Brain microvascular endothelial cell (primary cell): ENCODE measurements around the gene FNDC10.

Source experiments
- DNase-seq: peaks from one replicate; pipeline ENCODE4 v3.0.0-alpha.2; 2020
- H3K27ac ChIP-seq: fragments of 250-450 bp; sonication (Bioruptor Pico); 2 replicates; pipeline ENCODE4 v1.5.1; 2020; ENCODE audit warnings: mild to moderate bottlenecking, moderate library complexity
- H3K27me3 ChIP-seq: fragments of 250-450 bp; sonication (Bioruptor Pico); replicated peaks from 2 replicates; pipeline ENCODE4 v1.5.1; 2020; ENCODE audit warnings: mild to moderate bottlenecking
- H3K36me3 ChIP-seq: fragments of 250-450 bp; sonication (Bioruptor Pico); replicated peaks from 2 replicates; pipeline ENCODE4 v1.5.1; 2020; ENCODE audit warnings: mild to moderate bottlenecking
- H3K4me3 ChIP-seq: 2 replicates; pipeline ENCODE4 v1.5.1; 2011; ENCODE audit warnings: low read depth, mild to moderate bottlenecking, control low read depth, low read length, moderate library complexity
- CTCF ChIP-seq: IDR thresholded peaks from 2 replicates; pipeline ENCODE4 v1.5.1; 2011; ENCODE audit warnings: low read depth, mild to moderate bottlenecking, moderate library complexity, low read length, control low read depth, inconsistent platforms; ENCODE audit errors: missing control alignments
- in situ Hi-C: cut with HindIII; loops from 2 replicates; pipeline ENCODE4 v1.10.0; 2017; ENCODE audit warnings: low sequenced_read_pairs, low pct_ligation_motif_present

The FNDC10 gene

DNA sequence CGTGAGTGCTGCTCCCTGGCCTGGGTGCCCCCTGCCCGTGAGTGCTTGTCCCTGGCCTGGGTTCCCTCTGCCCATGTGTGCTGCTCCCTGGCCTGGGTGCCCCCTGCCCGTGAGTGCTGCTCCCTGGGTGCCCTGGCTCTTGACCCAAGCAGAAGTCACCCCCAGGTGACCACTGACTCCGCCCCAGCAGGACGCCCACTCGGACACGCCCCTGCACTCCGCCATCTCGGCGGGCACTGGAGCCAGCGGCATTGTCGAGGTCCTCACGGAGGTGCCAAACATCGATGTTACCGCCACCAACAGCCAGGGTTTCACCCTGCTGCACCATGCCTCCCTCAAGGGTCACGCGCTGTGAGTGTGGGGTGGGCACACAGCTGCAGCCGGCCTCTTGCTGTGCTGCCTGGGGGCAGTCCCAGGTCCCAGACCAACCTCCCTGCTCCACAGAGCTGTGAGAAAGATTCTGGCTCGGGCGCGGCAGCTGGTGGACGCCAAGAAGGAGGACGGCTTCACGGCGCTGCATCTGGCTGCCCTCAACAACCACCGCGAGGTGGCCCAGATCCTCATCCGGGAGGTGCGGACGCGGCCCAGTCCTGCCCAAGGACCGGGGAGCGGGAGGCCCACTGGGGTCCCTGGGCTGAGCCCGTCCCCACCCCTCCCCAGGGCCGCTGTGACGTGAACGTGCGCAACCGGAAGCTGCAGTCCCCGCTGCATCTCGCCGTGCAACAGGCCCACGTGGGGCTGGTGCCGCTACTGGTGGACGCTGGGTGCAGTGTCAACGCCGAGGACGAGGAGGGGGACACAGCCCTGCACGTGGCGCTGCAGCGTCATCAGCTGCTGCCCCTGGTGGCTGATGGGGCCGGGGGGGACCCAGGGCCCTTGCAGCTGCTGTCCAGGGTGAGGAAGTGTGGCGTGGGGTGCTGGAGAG lies 28.2 kb upstream of the FNDC10 start:
- Histone ChIP-seq H3K4me3 (no peak overlapping the region), H3K36me3 (peaks cover 4% of the 10 kb centered on the region), H3K27me3 (peaks cover 17% of the 10 kb centered on the region), H3K27ac (no peak overlapping the region)
- no peak for DNase-seq
- peak; percentile 5 for TF ChIP-seq CTCF
- in situ Hi-C loops = no loop called here

- no peak overlapping the region for H3K27ac ChIP-seq
- no peak overlapping the region for H3K4me3 ChIP-seq
- peaks cover 17% of the 10 kb centered on the region for H3K27me3 ChIP-seq
- DNase-seq = no peak
- TF ChIP-seq CTCF = no peak
- H3K36me3 ChIP-seq = peaks cover 4% of the 10 kb centered on the region
- in situ Hi-C loops = no loop called here
Measured at GRCh38 chr1:1627261-1627828, 27.4 kb upstream of the FNDC10 start.

DNA sequence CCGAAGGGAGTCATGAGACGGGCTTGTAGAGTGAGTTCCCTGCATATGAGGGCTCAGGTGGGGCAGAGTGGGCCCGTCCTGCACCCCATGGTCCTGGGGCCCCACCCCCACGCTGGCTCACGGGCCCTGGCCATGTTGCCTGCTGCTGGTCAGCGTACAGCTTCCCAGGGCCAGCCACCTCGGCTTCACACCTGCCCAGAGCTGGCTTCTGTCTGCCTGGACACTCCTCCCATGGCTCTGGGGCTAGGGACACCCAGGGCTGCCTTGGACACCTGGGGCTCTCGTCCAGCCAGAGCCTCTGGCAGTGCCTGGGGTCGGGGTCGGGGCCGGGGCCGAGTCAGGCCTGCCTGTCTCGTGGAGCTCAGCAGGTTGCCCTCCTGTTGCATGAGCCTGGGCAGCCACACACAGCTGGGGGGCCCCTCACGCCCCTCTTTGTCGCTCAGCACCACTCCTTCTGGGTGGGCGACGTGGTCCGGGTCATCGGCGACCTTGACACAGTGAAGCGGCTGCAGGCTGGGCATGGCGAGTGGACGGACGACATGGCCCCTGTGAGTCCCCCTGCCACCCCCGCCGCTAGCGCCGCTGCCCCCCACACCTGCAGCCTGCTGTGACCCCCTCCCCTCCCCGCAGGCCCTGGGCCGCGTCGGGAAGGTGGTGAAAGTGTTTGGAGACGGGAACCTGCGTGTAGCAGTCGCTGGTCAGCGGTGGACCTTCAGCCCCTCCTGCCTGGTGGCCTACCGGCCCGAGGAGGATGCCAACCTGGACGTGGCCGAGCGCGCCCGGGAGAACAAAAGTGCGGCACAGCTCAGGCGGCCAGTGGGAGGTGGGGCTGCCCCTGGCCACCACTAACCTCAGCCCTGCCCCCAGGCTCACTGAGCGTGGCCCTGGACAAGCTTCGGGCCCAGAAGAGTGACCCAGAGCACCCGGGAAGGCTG lies 26.5 kb upstream of the FNDC10 start:
- no peak overlapping the region for H3K27ac ChIP-seq
- no peak for DNase-seq
- in situ Hi-C loops = no loop called here
- no peak overlapping the region for H3K4me3 ChIP-seq
- peaks cover 4% of the 10 kb centered on the region for H3K36me3 ChIP-seq
- TF ChIP-seq CTCF = no peak
- H3K27me3 ChIP-seq = peaks cover 8% of the 10 kb centered on the region

DNA sequence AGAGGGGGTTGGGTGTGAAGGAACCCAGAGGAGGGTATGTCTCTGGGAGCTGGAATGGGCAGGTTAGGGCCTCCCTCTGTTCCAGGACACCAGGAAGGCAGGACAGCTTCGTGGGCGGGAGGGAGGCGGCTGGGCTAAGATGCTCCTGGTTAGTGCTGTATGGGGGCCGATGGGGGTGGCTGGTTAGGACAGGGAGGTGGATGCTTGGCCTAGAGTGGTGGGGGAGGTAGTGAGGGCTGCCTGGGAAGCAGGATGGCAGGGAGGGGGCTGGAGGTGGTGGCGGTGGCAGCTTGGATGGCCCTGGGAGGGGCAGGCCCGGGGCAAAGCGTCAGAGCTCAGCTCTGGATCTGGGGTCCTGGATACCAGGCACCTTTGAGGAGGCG lies 25.9 kb upstream of the FNDC10 start:
- no peak for DNase-seq
- Histone ChIP-seq H3K27ac (no peak overlapping the region), H3K36me3 (peaks cover 4% of the 10 kb centered on the region), H3K27me3 (peaks cover 4% of the 10 kb centered on the region), H3K4me3 (no peak overlapping the region)
- in situ Hi-C loops = no loop called here
- no peak for TF ChIP-seq CTCF

DNA sequence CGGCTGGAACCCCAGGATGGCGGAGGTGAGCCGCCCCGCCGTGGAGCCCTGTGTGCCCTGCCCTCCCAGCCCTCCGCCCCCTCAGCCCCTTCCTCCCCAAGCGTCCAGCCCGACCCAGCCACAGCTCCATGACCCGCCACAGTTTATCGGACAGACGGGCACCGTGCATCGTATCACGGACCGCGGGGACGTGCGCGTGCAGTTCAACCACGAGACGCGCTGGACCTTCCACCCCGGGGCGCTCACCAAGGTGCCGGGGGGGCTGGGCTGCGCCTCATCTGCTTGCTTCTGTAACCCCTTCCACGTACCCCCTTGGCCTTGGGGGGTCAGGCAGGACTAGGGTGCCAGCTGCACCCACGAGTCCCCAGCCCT lies 25.5 kb upstream of the FNDC10 start:
- peaks cover 4% of the 10 kb centered on the region for H3K36me3 ChIP-seq
- peaks cover under 1% of the 10 kb centered on the region for H3K27me3 ChIP-seq
- no peak for TF ChIP-seq CTCF
- in situ Hi-C loops = no loop called here
- no peak for DNase-seq
- H3K27ac ChIP-seq = no peak overlapping the region
- H3K4me3 ChIP-seq = no peak overlapping the region
